ENCODE measurements around the gene TTYH1. TPM values are rescaled to one million over a fixed set of nuclear protein-coding genes. Genes with fewer than 3 reads are reported as not detected.
A peak's percentile ranks its signal among the peaks of the same experiment; 100 is the strongest.

The TTYH1 gene
- total and polyA plus RNA-seq, 2 of the 4 experiments (the other 2 are of a cell fraction) = not detected

GRCh38 chr19:54431255-54431838, 16.1 kb downstream of the TTYH1 start:
- Histone ChIP-seq H3K4me3 (ENCODE audit: insufficient read depth, low read depth, low read length) (no peak overlapping the region), H3K9me3 (ENCODE audit: control insufficient read depth, insufficient read depth, low read length) (no peaks in the 10 kb centered on the region), H2BK120ac (ENCODE audit: low read depth, low read length) (no peak overlapping the region), H3K9ac (ENCODE audit: low read depth, low read length) (no peak overlapping the region), H2AFZ (replicated peaks; ENCODE audit: low read length, poor library complexity) (no peak overlapping the region), H2AK9ac (replicated peaks; ENCODE audit: low read depth, low read length, poor library complexity) (peak overlapping the region; percentile 13), H2AK5ac (ENCODE audit: low read depth, low read length) (no peak overlapping the region), H4K5ac (ENCODE audit: low read depth, low read length) (no peak overlapping the region), H4K8ac (ENCODE audit: low read depth in 2 of 2, low read length in 2 of 2) (no peak overlapping the region), H2BK20ac (ENCODE audit: low read depth, low read length) (no peak overlapping the region), H2BK15ac (ENCODE audit: low read depth, low read length) (no peak overlapping the region), H3K23ac (ENCODE audit: low read depth, low read length) (no peak overlapping the region), H4K20me1 (ENCODE audit: insufficient read depth, low read length) (peaks cover 3% of the 10 kb centered on the region; the same call in 1 of the 2 replicates), H3K4me1 (ENCODE audit: control insufficient read depth, insufficient read depth, low read length) (0 out of 2 replicates have a peak, but pooled peaks cover 2% of the 10 kb centered on the region), H3K9me1 (ENCODE audit: insufficient read depth, low read length) (peaks cover 3% of the 10 kb centered on the region; the same call in 1 of the 2 replicates), H3K27me3 (ENCODE audit: control insufficient read depth, insufficient read depth, low read length) (peaks cover 11% of the 10 kb centered on the region; the same call in 1 of the 2 replicates), H3K4me2 (ENCODE audit: low read depth, low read length) (peak overlapping the region; percentile 66), H3K56ac (ENCODE audit: extremely low read depth, insufficient read depth, low read length) (no peak overlapping the region), H3K4ac (ENCODE audit: low read depth, low read length) (no peak overlapping the region), H2BK5ac (ENCODE audit: low read depth, low read length, poor library complexity, severe bottlenecking) (no peak overlapping the region), H3K79me1 (ENCODE audit: low read depth in 1 of 2, low read length in 2 of 2) (no peaks in the 10 kb centered on the region; a peak in 1 of 4 replicates), H4K91ac (ENCODE audit: insufficient read depth, low read depth, low read length) (no peak overlapping the region), H3K36me3 (ENCODE audit: control insufficient read depth, insufficient read depth, low read length) (peaks cover 2% of the 10 kb centered on the region; the same call in 1 of the 2 replicates), H3K18ac (ENCODE audit: low read depth, low read length) (no peak overlapping the region), H3K27ac (ENCODE audit: insufficient read depth, low read length) (no peak overlapping the region), H3K14ac (replicated peaks; ENCODE audit: low read depth, low read length) (no peak overlapping the region)
- ATAC-seq (ENCODE audit: low read depth) = no peak
- dilution Hi-C loops (cut with HindIII; ENCODE audit: low sequenced_read_pairs, unreplicated experiment) = no loop called here
- POLR2A ChIA-PET (ENCODE audit: unreplicated experiment) = interaction anchor here (0.5 to 0.9 kb wide), 2 partner anchors 32 to 241 kb away, joined by 3 read pairs; partner anchors contain the start of gene LENG9
- peak; percentile 28 for DNase-seq
- CTCF ChIA-PET = no interaction called here
- no peak for TF ChIP-seq ELK1 (IDR thresholded peaks at IDR 0.05; ENCODE audit: borderline replicate concordance, low read depth, low read length)
- no peak for TF ChIP-seq FOS (IDR thresholded peaks at IDR 0.05; ENCODE audit: low read depth, low read length)
- TF ChIP-seq, protein P1, sequence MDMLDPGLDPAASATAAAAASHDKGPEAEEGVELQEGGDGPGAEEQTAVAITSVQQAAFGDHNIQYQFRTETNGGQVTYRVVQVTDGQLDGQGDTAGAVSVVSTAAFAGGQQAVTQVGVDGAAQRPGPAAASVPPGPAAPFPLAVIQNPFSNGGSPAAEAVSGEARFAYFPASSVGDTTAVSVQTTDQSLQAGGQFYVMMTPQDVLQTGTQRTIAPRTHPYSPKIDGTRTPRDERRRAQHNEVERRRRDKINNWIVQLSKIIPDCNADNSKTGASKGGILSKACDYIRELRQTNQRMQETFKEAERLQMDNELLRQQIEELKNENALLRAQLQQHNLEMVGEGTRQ (IDR thresholded peaks at IDR 0.05; ENCODE audit: low read depth, low read length) = no peak
- TF ChIP-seq CHD1 (IDR thresholded peaks at IDR 0.05; ENCODE audit: low read depth, low read length) = no peak
- no peak for TF ChIP-seq MAFK (IDR thresholded peaks at IDR 0.05; ENCODE audit: low read depth, low read length)
- TF ChIP-seq SMC3 (IDR thresholded peaks at IDR 0.05; ENCODE audit: low read depth, low read length) = no peak
- no peak for TF ChIP-seq POLR2A (IDR thresholded peaks at IDR 0.05; ENCODE audit: low read depth, low read length)
- TF ChIP-seq, protein P2, sequence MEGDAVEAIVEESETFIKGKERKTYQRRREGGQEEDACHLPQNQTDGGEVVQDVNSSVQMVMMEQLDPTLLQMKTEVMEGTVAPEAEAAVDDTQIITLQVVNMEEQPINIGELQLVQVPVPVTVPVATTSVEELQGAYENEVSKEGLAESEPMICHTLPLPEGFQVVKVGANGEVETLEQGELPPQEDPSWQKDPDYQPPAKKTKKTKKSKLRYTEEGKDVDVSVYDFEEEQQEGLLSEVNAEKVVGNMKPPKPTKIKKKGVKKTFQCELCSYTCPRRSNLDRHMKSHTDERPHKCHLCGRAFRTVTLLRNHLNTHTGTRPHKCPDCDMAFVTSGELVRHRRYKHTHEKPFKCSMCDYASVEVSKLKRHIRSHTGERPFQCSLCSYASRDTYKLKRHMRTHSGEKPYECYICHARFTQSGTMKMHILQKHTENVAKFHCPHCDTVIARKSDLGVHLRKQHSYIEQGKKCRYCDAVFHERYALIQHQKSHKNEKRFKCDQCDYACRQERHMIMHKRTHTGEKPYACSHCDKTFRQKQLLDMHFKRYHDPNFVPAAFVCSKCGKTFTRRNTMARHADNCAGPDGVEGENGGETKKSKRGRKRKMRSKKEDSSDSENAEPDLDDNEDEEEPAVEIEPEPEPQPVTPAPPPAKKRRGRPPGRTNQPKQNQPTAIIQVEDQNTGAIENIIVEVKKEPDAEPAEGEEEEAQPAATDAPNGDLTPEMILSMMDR (conservative IDR thresholded peaks at IDR 0.05; ENCODE audit: low read depth, low read length) = no peak
- intact Hi-C loops (cut with micrococcal nuclease) = no loop called here
- no CpG with 5 or more reads among the region's 11 CpGs for WGBS, 2 experiments (ENCODE audit: extremely low coverage in 2 of 2, insufficient read length in 1 of 2)
- no TSS peak for BruUV-seq (replicated peaks)
- in situ Hi-C loops (cut with MboI; ENCODE audit: low sequenced_read_pairs) = no loop called here

Measured in IMR-90 (cell line).